ENCODE measurements around the gene DKC1. TPM values are rescaled to one million over a fixed set of nuclear protein-coding genes. Genes with fewer than 3 reads are reported as not detected.

The DKC1 gene
- total RNA-seq, 1 donor from 2014 or later = 28.5 TPM

GRCh38 chrX:154758696-154759095 is 4.0 kb upstream of the DKC1 start:
- peaks cover 6% of the 10 kb centered on the region for H3K4me1 Mint-ChIP-seq (ENCODE audit: unreplicated experiment)
- H3K27ac Mint-ChIP-seq (ENCODE audit: unreplicated experiment) = no peak overlapping the region
- no peaks in the 10 kb centered on the region for H3K27me3 Mint-ChIP-seq (ENCODE audit: unreplicated experiment)
- TF ChIP-seq CTCF (IDR thresholded peaks at IDR 0.05; ENCODE audit: unreplicated experiment) = no peak
- H3K4me3 Mint-ChIP-seq (ENCODE audit: unreplicated experiment) = no peak overlapping the region
- H3K9me3 Mint-ChIP-seq (ENCODE audit: unreplicated experiment) = no peaks in the 10 kb centered on the region
- DNase-seq (ENCODE audit: low spot score) = no peak
- no peaks in the 10 kb centered on the region for H3K36me3 Mint-ChIP-seq (ENCODE audit: low read depth, unreplicated experiment)

GRCh38 chrX:154761977-154762536 is 607 bp upstream of the DKC1 start:
- H3K27me3 Mint-ChIP-seq (ENCODE audit: unreplicated experiment) = no peaks in the 10 kb centered on the region
- no peaks in the 10 kb centered on the region for H3K9me3 Mint-ChIP-seq (ENCODE audit: unreplicated experiment)
- no peak for TF ChIP-seq CTCF (IDR thresholded peaks at IDR 0.05; ENCODE audit: unreplicated experiment)
- H3K4me1 Mint-ChIP-seq (ENCODE audit: unreplicated experiment) = peaks cover 6% of the 10 kb centered on the region
- peaks cover 11% of the 10 kb centered on the region for H3K36me3 Mint-ChIP-seq (ENCODE audit: low read depth, unreplicated experiment)
- peak overlapping the region; percentile 85 for H3K4me3 Mint-ChIP-seq (ENCODE audit: unreplicated experiment)
- H3K27ac Mint-ChIP-seq (ENCODE audit: unreplicated experiment) = peak overlapping the region; percentile 42
- DNase-seq (ENCODE audit: low spot score) = no peak

- no peak for TF ChIP-seq CTCF (IDR thresholded peaks at IDR 0.05; ENCODE audit: unreplicated experiment)
- Mint-ChIP-seq H3K4me1 (ENCODE audit: unreplicated experiment) (no peaks in the 10 kb centered on the region), H3K4me3 (ENCODE audit: unreplicated experiment) (peak overlapping the region; percentile 81), H3K36me3 (ENCODE audit: low read depth, unreplicated experiment) (peaks cover 47% of the 10 kb centered on the region), H3K27ac (ENCODE audit: unreplicated experiment) (no peak overlapping the region), H3K9me3 (ENCODE audit: unreplicated experiment) (no peaks in the 10 kb centered on the region), H3K27me3 (ENCODE audit: unreplicated experiment) (no peaks in the 10 kb centered on the region)
- DNase-seq (ENCODE audit: low spot score) = no peak
These were observed 12.0 kb downstream of the DKC1 start for GRCh38 chrX:154774622-154775021.

- Mint-ChIP-seq H3K4me1 (ENCODE audit: unreplicated experiment) (no peaks in the 10 kb centered on the region), H3K9me3 (ENCODE audit: unreplicated experiment) (no peaks in the 10 kb centered on the region), H3K27ac (ENCODE audit: unreplicated experiment) (no peak overlapping the region), H3K27me3 (ENCODE audit: unreplicated experiment) (no peaks in the 10 kb centered on the region), H3K4me3 (ENCODE audit: unreplicated experiment) (no peak overlapping the region), H3K36me3 (ENCODE audit: low read depth, unreplicated experiment) (peaks cover 46% of the 10 kb centered on the region)
- DNase-seq (ENCODE audit: low spot score) = no peak
- TF ChIP-seq CTCF (IDR thresholded peaks at IDR 0.05; ENCODE audit: unreplicated experiment) = no peak
These were observed 13.0 kb downstream of the DKC1 start for GRCh38 chrX:154775419-154776349.

GRCh38 chrX:154776753-154777152 is 14.1 kb downstream of the DKC1 start:
- Mint-ChIP-seq H3K9me3 (ENCODE audit: unreplicated experiment) (no peaks in the 10 kb centered on the region), H3K36me3 (ENCODE audit: low read depth, unreplicated experiment) (peaks cover 42% of the 10 kb centered on the region), H3K4me3 (ENCODE audit: unreplicated experiment) (peak overlapping the region; percentile 25), H3K27ac (ENCODE audit: unreplicated experiment) (no peak overlapping the region), H3K4me1 (ENCODE audit: unreplicated experiment) (no peaks in the 10 kb centered on the region), H3K27me3 (ENCODE audit: unreplicated experiment) (no peaks in the 10 kb centered on the region)
- no peak for TF ChIP-seq CTCF (IDR thresholded peaks at IDR 0.05; ENCODE audit: unreplicated experiment)
- no peak for DNase-seq (ENCODE audit: low spot score)
